Transverse colon (tissue), 4 donors: ENCODE data around the gene ISG20. TPM values are rescaled to one million over a fixed set of nuclear protein-coding genes. Genes with fewer than 3 reads are reported as not detected.

Source experiments
- DNase-seq: peaks from one replicate; pipeline ENCODE4 v3.0.0-alpha.2; 2019
- H3K27ac ChIP-seq, 4 donors: fragments of 200-600 bp; sonication (generic); 2 replicates each; pipeline ENCODE4 v1.5.1; 2016 to 2018; ENCODE audit warnings: inconsistent platforms in 4 of 4
- H3K27me3 ChIP-seq: fragments of 200-600 bp; sonication (generic); 2 replicates; pipeline ENCODE4 v1.5.1; 2017; ENCODE audit warnings: inconsistent platforms
- H3K36me3 ChIP-seq, 4 donors: fragments of 200-600 bp; sonication (generic); 2 replicates each; pipeline ENCODE4 v1.5.1; 2017 to 2019; ENCODE audit warnings: inconsistent platforms in 4 of 4
- H3K4me1 ChIP-seq, 4 donors: fragments of 200-600 bp; sonication (generic); 2 replicates each; pipeline ENCODE4 v1.5.1; 2017 to 2020; ENCODE audit warnings: inconsistent platforms in 4 of 4
- H3K4me3 ChIP-seq, 4 donors: fragments of 200-600 bp; sonication (generic); 1 replicate in 1 of 4; 2 replicates in 3 of 4; pipeline versions ENCODE4 v1.5.1 to v1.6.1; 2017 to 2019; ENCODE audit warnings: inconsistent platforms in 4 of 4
- H3K9me3 ChIP-seq, 2 donors: fragments of 200-600 bp; sonication (generic); 2 replicates each; pipeline ENCODE4 v1.5.1; 2017 to 2019; ENCODE audit warnings: inconsistent platforms in 2 of 2
- CTCF ChIP-seq, 5 experiments: fragments of 200-600 bp in 3 of 5; fragments of 450-650 bp in 2 of 5; sonication (generic) in 3 of 5; IDR thresholded peaks; 1 replicate in 2 of 5; 2 replicates in 3 of 5; pipeline ENCODE4 v1.5.1; 2016 to 2017; ENCODE audit warnings: antibody characterized with exemption in 5 of 5, inconsistent platforms in 3 of 5, mild to moderate bottlenecking in 2 of 5, moderate library complexity in 1 of 5
- EP300 ChIP-seq: sonication (generic); formaldehyde crosslinking; IDR thresholded peaks from one replicate; pipeline ENCODE4 v1.6.1; 2017; ENCODE audit warnings: antibody characterized with exemption, low read depth
- POLR2A ChIP-seq: fragments of 450-650 bp; IDR thresholded peaks from one replicate; pipeline ENCODE4 v1.6.1; 2016; ENCODE audit warnings: antibody characterized with exemption, mild to moderate bottlenecking, moderate library complexity
- POLR2AphosphoS5 ChIP-seq, 3 donors: sonication (generic); formaldehyde crosslinking; IDR thresholded peaks; one replicate each; pipeline ENCODE4 v1.6.1; 2016; ENCODE audit warnings: antibody characterized with exemption in 3 of 3
- WGBS, 2 donors: methylation state at CpG; one replicate each; pipeline ENCODE4 v1.1.5; 2018; ENCODE audit warnings: low coverage in 1 of 2; 5-methylcytosine and 5-hydroxymethylcytosine counted together
- in situ Hi-C, 4 donors: fragments of 200-750 bp; cut with MboI; loops; one replicate each; pipeline versions ENCODE4 v1.15.0 to v1.15.1; 2017; ENCODE audit warnings: low sequenced_read_pairs in 3 of 4, low pct_ligation_motif_present in 1 of 4, low pct_unique_long_range_greater_than_20kb in 1 of 4
- intact Hi-C: fragments of 100-400 bp; cut with DNase I; formaldehyde crosslinking; loops from one replicate; pipeline ENCODE4 v1.15.1; 2023; ENCODE audit warnings: low total_unique reads
- total RNA-seq, 4 donors: library from RNA; depleted of rRNA; stranded (reverse); fragments of >200 nt; gene quantifications; one replicate each; pipeline ENCODE4 v1.1.0, GENCODE V29; 2016

The ISG20 gene
- total RNA-seq, 4 donors from 2014 or later = 18.7 to 51.9 (median 38.6) TPM

DNA sequence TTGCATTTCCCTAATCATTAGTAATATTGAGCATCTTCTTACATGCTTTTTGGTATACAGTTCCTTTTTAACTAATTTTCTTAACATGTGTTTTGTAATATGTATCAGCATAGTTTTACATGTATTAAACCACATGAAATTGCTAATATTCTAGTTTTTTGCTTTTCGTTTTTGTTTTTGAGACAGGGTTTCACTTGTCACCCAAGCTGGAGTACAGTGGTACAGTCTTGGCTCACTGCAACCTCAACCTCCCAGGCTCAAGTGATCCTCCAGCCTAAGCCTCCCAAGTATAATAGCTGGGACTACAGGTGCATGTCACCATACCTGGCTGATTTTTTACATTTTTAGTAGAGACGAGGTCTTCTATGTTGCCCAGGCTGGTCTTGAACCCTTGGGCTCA lies 4.4 kb upstream of the ISG20 start:
- no peak for TF ChIP-seq EP300
- no peak for TF ChIP-seq POLR2AphosphoS5 (IDR thresholded peaks at IDR 0.05)
- no peak for TF ChIP-seq CTCF (IDR thresholded peaks at IDR 0.05)
- TF ChIP-seq POLR2A = no peak
- in situ Hi-C loops = no loop called here
- DNase-seq = no peak
- Histone ChIP-seq H3K27me3 (no peaks in the 10 kb centered on the region), H3K4me3 (no peak overlapping the region), H3K36me3 (peaks cover 0 to 4% (median 0%) of the 10 kb centered on the region in 4 donors), H3K27ac (peak overlapping the region; percentile 58 to 96 (median 96)), H3K9me3 (no peaks in the 10 kb centered on the region), H3K4me1 (peaks cover 16 to 36% (median 27%) of the 10 kb centered on the region in 4 donors)
- intact Hi-C loops = no loop called here
- WGBS, 2 donors = 78 to 93% methylated on average over 1 to 2 of the region's 2 CpGs

DNA sequence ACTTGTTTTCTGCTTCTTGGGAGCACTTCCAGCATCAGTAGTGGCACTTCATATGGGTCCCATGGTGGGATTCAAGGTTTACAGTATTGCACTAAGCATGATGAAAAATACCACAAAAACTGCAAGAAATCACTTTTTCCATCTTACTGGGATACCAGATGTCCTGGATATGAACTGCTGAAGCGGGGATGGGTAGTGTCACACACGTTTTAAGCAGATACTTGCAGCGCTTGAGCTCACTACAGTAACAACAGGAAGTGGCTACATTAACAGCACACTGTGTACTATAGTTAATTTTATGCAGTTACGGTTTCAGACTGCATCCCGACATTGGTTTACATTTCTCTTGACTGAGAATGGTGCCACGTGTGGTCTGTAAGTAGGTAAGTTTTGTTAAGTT lies 3.5 kb upstream of the ISG20 start:
- H3K27me3 ChIP-seq = no peaks in the 10 kb centered on the region
- TF ChIP-seq POLR2A = peak; percentile 44
- no peak for TF ChIP-seq CTCF (IDR thresholded peaks at IDR 0.05)
- TF ChIP-seq POLR2AphosphoS5 (IDR thresholded peaks at IDR 0.05) = peak; percentile 27 to 75 (median 65)
- TF ChIP-seq EP300 = peak; percentile 70
- DNase-seq = peak; percentile 57
- H3K4me1 ChIP-seq = peaks cover 9 to 36% (median 28%) of the 10 kb centered on the region in 4 donors
- no peaks in the 10 kb centered on the region for H3K9me3 ChIP-seq
- H3K36me3 ChIP-seq = no peaks in the 10 kb centered on the region
- intact Hi-C loops (no loop called here), in situ Hi-C loops (no loop called here)
- no peak overlapping the region for H3K4me3 ChIP-seq
- H3K27ac ChIP-seq = peak overlapping the region; percentile 95 to 98 (median 96)
- 58 to 76% methylated on average over 3 to 6 of the region's 6 CpGs for WGBS, 2 donors

DNA sequence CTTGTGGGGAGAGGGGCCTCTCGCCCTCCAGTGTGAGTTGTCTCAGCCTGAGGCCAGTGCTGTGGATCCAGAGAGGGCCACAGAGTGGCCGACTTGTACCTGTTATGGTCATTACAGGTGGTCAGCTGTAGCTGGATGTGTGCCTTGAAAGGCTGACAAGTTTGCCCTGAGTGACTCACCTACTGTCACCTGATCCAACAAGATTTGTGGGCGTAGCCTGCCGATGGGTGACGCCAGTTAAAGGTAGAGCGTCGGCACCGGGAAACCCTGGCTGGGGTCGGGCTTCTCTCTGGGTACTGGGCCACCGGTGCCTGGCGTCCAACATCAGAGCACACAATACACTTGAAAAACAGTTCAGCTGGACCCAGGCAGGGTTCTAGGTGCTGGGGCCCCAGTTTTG lies 2.8 kb upstream of the ISG20 start:
- Histone ChIP-seq H3K27me3 (no peaks in the 10 kb centered on the region), H3K4me3 (peak overlapping the region in 1 of 4 donors; percentile 15), H3K4me1 (peaks cover 9 to 34% (median 31%) of the 10 kb centered on the region in 4 donors), H3K27ac (peak overlapping the region; percentile 95 to 98 (median 96)), H3K9me3 (no peaks in the 10 kb centered on the region), H3K36me3 (no peaks in the 10 kb centered on the region)
- 88% methylated on average over 10 of the region's 11 CpGs; no CpG with 5 or more reads in 1 of the 2 donors for WGBS, 2 donors
- peak; percentile 56 for DNase-seq
- intact Hi-C loops (no loop called here), in situ Hi-C loops (no loop called here)
- peak in 2 of 3 donors; percentile 43 to 66 for TF ChIP-seq POLR2AphosphoS5 (IDR thresholded peaks at IDR 0.05)
- no peak for TF ChIP-seq EP300
- TF ChIP-seq POLR2A = peak; percentile 51

DNA sequence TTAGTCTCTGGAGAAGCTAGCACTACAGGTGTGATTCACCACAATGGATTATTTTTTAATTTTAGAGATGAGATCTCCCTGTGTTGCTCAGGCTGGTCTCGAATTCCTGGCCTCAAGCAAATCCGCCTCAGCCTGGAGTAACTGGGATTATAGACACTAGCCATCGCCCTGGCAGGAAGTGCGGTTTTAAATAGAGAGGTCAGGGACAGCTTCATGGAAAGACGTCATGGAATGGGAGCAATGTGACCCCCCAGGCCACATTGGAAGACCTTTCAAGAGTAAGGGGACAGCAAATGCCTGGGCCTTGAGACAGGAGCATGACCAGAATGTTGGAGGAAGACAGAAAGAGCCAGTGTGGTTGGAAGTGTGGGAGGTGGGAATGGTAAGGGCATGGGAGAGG lies 2.2 kb upstream of the ISG20 start:
- H3K4me3 ChIP-seq = no peak overlapping the region
- TF ChIP-seq EP300 = no peak
- TF ChIP-seq POLR2A = no peak
- TF ChIP-seq POLR2AphosphoS5 (IDR thresholded peaks at IDR 0.05) = no peak
- TF ChIP-seq CTCF (IDR thresholded peaks at IDR 0.05) = no peak
- H3K4me1 ChIP-seq = peaks cover 9 to 34% (median 33%) of the 10 kb centered on the region in 4 donors
- DNase-seq = no peak
- in situ Hi-C loops = no loop called here
- no peaks in the 10 kb centered on the region for H3K27me3 ChIP-seq
- intact Hi-C loops = no loop called here
- no peaks in the 10 kb centered on the region for H3K36me3 ChIP-seq
- H3K27ac ChIP-seq = peak overlapping the region; percentile 95 to 98 (median 96)
- 92% methylated on average over 5 of the region's 5 CpGs; no CpG with 5 or more reads in 1 of the 2 donors for WGBS, 2 donors
- no peaks in the 10 kb centered on the region for H3K9me3 ChIP-seq

- no peaks in the 10 kb centered on the region for H3K9me3 ChIP-seq
- TF ChIP-seq CTCF (IDR thresholded peaks at IDR 0.05) (no peak), POLR2AphosphoS5 (IDR thresholded peaks at IDR 0.05) (no peak), EP300 (no peak), POLR2A (no peak)
- in situ Hi-C loops (no loop called here), intact Hi-C loops (no loop called here)
- WGBS, 2 donors = 72 to 74% methylated on average over 7 of the region's 7 CpGs
- no peak overlapping the region for H3K4me3 ChIP-seq
- H3K36me3 ChIP-seq = no peaks in the 10 kb centered on the region
- no peak for DNase-seq
- peaks cover 9 to 34% (median 33%) of the 10 kb centered on the region in 4 donors for H3K4me1 ChIP-seq
- H3K27me3 ChIP-seq = no peaks in the 10 kb centered on the region
- H3K27ac ChIP-seq = peak overlapping the region; percentile 95 to 98 (median 96)
Observed at GRCh38 chr15:88637436-88637835, 1.4 kb upstream of the ISG20 start.
